Natural killer cell (primary cell): ENCODE results near the gene REELD1. TPM values are rescaled to one million over a fixed set of nuclear protein-coding genes. Genes with fewer than 3 reads are reported as not detected.

Source experiments
- ATAC-seq, 3 donors: fragments of 150-1000 bp in 2 of 3; fragments of 200-7000 bp in 1 of 3; cut with Tn5 transposase; 1 replicate in 1 of 3; 2 replicates in 2 of 3; pipeline ENCODE4 v1.10.0; 2021; ENCODE audit warnings: mild to moderate bottlenecking in 2 of 3, moderate library complexity in 2 of 3
- DNase-seq, 2 donors: peaks; one replicate each; pipeline versions ENCODE4 v3.0.0 to v3.0.0-alpha.2; 2013 to 2021; ENCODE audit warnings: mixed read lengths in 1 of 2
- H3K27ac ChIP-seq: one replicate; pipeline ENCODE4 v1.5.1; 2013; ENCODE audit warnings: mild to moderate bottlenecking, low read length
- H3K27me3 ChIP-seq: one replicate; pipeline ENCODE4 v1.6.1; 2013; ENCODE audit warnings: low read length; ENCODE audit not compliant: control insufficient read depth, insufficient read depth
- H3K36me3 ChIP-seq: one replicate; pipeline ENCODE4 v1.6.1; 2013; ENCODE audit warnings: low read length; ENCODE audit not compliant: control insufficient read depth, insufficient read depth
- H3K4me1 ChIP-seq: one replicate; pipeline ENCODE4 v1.6.1; 2013; ENCODE audit warnings: low read length; ENCODE audit not compliant: control insufficient read depth, insufficient read depth
- H3K4me3 ChIP-seq: one replicate; pipeline ENCODE4 v1.5.1; 2013; ENCODE audit warnings: low read length
- H3K9me3 ChIP-seq: one replicate; pipeline ENCODE4 v1.6.1; 2013; ENCODE audit warnings: low read length; ENCODE audit not compliant: control insufficient read depth, insufficient read depth
- H3K27ac Mint-ChIP-seq, 2 donors: one replicate each; pipeline ENCODE4 v1.8.0; 2022; ENCODE audit warnings: mild to moderate bottlenecking in 2 of 2, mixed read lengths in 2 of 2, moderate library complexity in 1 of 2
- H3K27me3 Mint-ChIP-seq, 2 donors: one replicate each; pipeline ENCODE4 v1.8.0; 2022; ENCODE audit warnings: low read depth in 2 of 2, mixed read lengths in 2 of 2
- H3K36me3 Mint-ChIP-seq: one replicate; pipeline ENCODE4 v1.8.0; 2022; ENCODE audit warnings: mixed read lengths
- H3K4me1 Mint-ChIP-seq, 2 donors: one replicate each; pipeline ENCODE4 v1.8.0; 2022; ENCODE audit warnings: mixed read lengths in 2 of 2
- H3K4me3 Mint-ChIP-seq: one replicate; pipeline ENCODE4 v1.8.0; 2022; ENCODE audit warnings: mild to moderate bottlenecking, moderate library complexity, mixed read lengths
- H3K9me3 Mint-ChIP-seq, 2 donors: one replicate each; pipeline ENCODE4 v1.8.0; 2022; ENCODE audit warnings: mixed read lengths in 2 of 2
- WGBS: methylation state at CpG from one replicate; pipeline ENCODE4 v1.1.7; 2013; ENCODE audit warnings: missing lambda C conversion rate; ENCODE audit not compliant: insufficient coverage; 5-methylcytosine and 5-hydroxymethylcytosine counted together
- intact Hi-C: fragments of 100-400 bp; cut with micrococcal nuclease; formaldehyde crosslinking; loops from one replicate; pipeline ENCODE4 v1.14.2; 2022
- total RNA-seq, 4 donors: library from RNA; stranded (reverse); fragments of 120-200 nt in 1 of 4; gene quantifications; one replicate each; pipeline versions ENCODE4 v1.2.3 to v1.2.4, GENCODE V29; 2013 to 2022
- TF ChIP-seq, protein P1 (sequence below): fragments of 200-600 bp; IDR thresholded peaks from one replicate; pipeline ENCODE4 v1.8.0; 2022; ENCODE audit warnings: antibody characterized with exemption

Gene REELD1
- total RNA-seq, 3 donors from 2014 or later (not counting 1 experiment from before 2014, with no cell fraction given): 0.72 to 2.2 (median 1.1) TPM

GRCh38 chr4:146235654-146236177 lies 21.4 kb downstream of the REELD1 start:
- Histone ChIP-seq H3K36me3 (no peaks in the 10 kb centered on the region), H3K4me1 (no peaks in the 10 kb centered on the region), H3K27me3 (no peaks in the 10 kb centered on the region), H3K27ac (no peak overlapping the region), H3K9me3 (no peaks in the 10 kb centered on the region), H3K4me3 (no peak overlapping the region)
- WGBS: 75% methylated on average over 8 of the region's 8 CpGs
- Mint-ChIP-seq H3K4me1 (no peaks in the 10 kb centered on the region), H3K36me3 (no peaks in the 10 kb centered on the region), H3K4me3 (no peak overlapping the region), H3K27me3 (peaks cover 3 to 27% of the 10 kb centered on the region in 2 donors), H3K27ac (no peak overlapping the region), H3K9me3 (no peaks in the 10 kb centered on the region)
- TF ChIP-seq, protein P1, sequence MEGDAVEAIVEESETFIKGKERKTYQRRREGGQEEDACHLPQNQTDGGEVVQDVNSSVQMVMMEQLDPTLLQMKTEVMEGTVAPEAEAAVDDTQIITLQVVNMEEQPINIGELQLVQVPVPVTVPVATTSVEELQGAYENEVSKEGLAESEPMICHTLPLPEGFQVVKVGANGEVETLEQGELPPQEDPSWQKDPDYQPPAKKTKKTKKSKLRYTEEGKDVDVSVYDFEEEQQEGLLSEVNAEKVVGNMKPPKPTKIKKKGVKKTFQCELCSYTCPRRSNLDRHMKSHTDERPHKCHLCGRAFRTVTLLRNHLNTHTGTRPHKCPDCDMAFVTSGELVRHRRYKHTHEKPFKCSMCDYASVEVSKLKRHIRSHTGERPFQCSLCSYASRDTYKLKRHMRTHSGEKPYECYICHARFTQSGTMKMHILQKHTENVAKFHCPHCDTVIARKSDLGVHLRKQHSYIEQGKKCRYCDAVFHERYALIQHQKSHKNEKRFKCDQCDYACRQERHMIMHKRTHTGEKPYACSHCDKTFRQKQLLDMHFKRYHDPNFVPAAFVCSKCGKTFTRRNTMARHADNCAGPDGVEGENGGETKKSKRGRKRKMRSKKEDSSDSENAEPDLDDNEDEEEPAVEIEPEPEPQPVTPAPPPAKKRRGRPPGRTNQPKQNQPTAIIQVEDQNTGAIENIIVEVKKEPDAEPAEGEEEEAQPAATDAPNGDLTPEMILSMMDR: no peak
- intact Hi-C loops: no loop called here
- ATAC-seq (no peak), DNase-seq (no peak)

GRCh38 chr4:146236216-146236615 lies 21.9 kb downstream of the REELD1 start:
- Mint-ChIP-seq H3K36me3 (no peaks in the 10 kb centered on the region), H3K27ac (no peak overlapping the region), H3K4me1 (no peaks in the 10 kb centered on the region), H3K4me3 (no peak overlapping the region), H3K9me3 (no peaks in the 10 kb centered on the region), H3K27me3 (peaks cover 3 to 27% of the 10 kb centered on the region in 2 donors)
- Histone ChIP-seq H3K4me1 (no peaks in the 10 kb centered on the region), H3K9me3 (no peaks in the 10 kb centered on the region), H3K4me3 (no peak overlapping the region), H3K36me3 (no peaks in the 10 kb centered on the region), H3K27ac (no peak overlapping the region), H3K27me3 (no peaks in the 10 kb centered on the region)
- 100% methylated on average over 2 of the region's 5 CpGs for WGBS
- ATAC-seq: no peak
- intact Hi-C loops: no loop called here
- DNase-seq: no peak
- TF ChIP-seq, protein P1: no peak

DNA sequence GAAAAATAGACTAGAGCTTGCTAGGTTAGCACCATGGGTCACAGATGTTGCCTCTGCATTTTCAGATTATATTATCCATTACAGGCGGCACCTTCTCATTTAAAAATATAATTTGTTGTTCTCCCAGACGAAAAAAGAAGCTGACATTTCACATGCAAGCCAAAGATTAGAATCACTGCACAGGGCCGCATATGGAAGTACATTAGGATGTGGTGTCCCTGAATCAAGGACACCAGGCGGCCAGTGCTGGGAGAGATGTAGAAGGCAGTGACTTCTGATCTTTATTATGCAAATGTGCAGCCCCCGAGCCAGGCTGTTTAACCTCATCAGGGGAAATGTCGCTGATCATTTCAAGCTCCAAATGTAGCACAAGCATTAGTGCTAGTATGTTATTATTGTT lies 22.8 kb downstream of the REELD1 start:
- H3K27ac Mint-ChIP-seq: no peak overlapping the region
- TF ChIP-seq, protein P1: no peak
- no peak overlapping the region for H3K4me3 Mint-ChIP-seq
- H3K27me3 ChIP-seq: no peaks in the 10 kb centered on the region
- no peaks in the 10 kb centered on the region for H3K9me3 Mint-ChIP-seq
- H3K27ac ChIP-seq: no peak overlapping the region
- 84% methylated on average over 6 of the region's 6 CpGs for WGBS
- ATAC-seq (no peak), DNase-seq (no peak)
- peaks cover 6 to 22% of the 10 kb centered on the region in 2 donors for H3K27me3 Mint-ChIP-seq
- no peaks in the 10 kb centered on the region for H3K4me1 ChIP-seq
- no peaks in the 10 kb centered on the region for H3K36me3 Mint-ChIP-seq
- H3K36me3 ChIP-seq: no peaks in the 10 kb centered on the region
- H3K4me1 Mint-ChIP-seq: peaks cover 0 to 4% of the 10 kb centered on the region in 2 donors
- intact Hi-C loops: no loop called here
- no peak overlapping the region for H3K4me3 ChIP-seq
- H3K9me3 ChIP-seq: no peaks in the 10 kb centered on the region

GRCh38 chr4:146238107-146238506 lies 23.8 kb downstream of the REELD1 start:
- no peak for ATAC-seq
- Mint-ChIP-seq H3K36me3 (no peaks in the 10 kb centered on the region), H3K4me1 (peaks cover 2 to 4% of the 10 kb centered on the region in 2 donors), H3K27me3 (peaks cover 6 to 16% of the 10 kb centered on the region in 2 donors), H3K9me3 (no peaks in the 10 kb centered on the region), H3K27ac (no peak overlapping the region), H3K4me3 (no peak overlapping the region)
- no peaks in the 10 kb centered on the region for H3K27me3 ChIP-seq
- no peaks in the 10 kb centered on the region for H3K9me3 ChIP-seq
- H3K27ac ChIP-seq: no peak overlapping the region
- H3K4me3 ChIP-seq: no peak overlapping the region
- 96% methylated on average over 3 of the region's 3 CpGs for WGBS
- intact Hi-C loops: no loop called here
- peaks cover 1% of the 10 kb centered on the region for H3K4me1 ChIP-seq
- no peaks in the 10 kb centered on the region for H3K36me3 ChIP-seq
- no peak for DNase-seq
- TF ChIP-seq, protein P1: no peak
